T-helper 2 cell treated with Interferon-gamma antibody and Interleukin-4, amounts not matched to agents 5 μg/mL and 100 μg/mL, for 36 hours (primary cell): ENCODE data around the gene XRCC2.
"Not testable (repeated sequence)": the region's sequence is repeated elsewhere in the genome, so short reads cannot be mapped to it uniquely, and the experiment has no call there.

ENCODE experiments used
- DNase-seq: peaks from one replicate; pipeline ENCODE4 v3.0.0; 2021; ENCODE audit warnings: low spot score
- H3K27ac Mint-ChIP-seq: one replicate; pipeline ENCODE4 v1.8.0; 2021; ENCODE audit warnings: mild to moderate bottlenecking, mixed read lengths
- H3K27me3 Mint-ChIP-seq: one replicate; pipeline ENCODE4 v1.8.0; 2021; ENCODE audit warnings: low read depth, mixed read lengths
- H3K36me3 Mint-ChIP-seq: one replicate; pipeline ENCODE4 v1.8.0; 2021; ENCODE audit warnings: low read depth, mixed read lengths
- H3K4me1 Mint-ChIP-seq: one replicate; pipeline ENCODE4 v1.8.0; 2021; ENCODE audit warnings: low read depth, mixed read lengths
- H3K4me3 Mint-ChIP-seq: one replicate; pipeline ENCODE4 v1.8.0; 2022; ENCODE audit warnings: mild to moderate bottlenecking, moderate library complexity, mixed read lengths
- H3K9me3 Mint-ChIP-seq: one replicate; pipeline ENCODE4 v1.8.0; 2021; ENCODE audit warnings: mixed read lengths

Gene XRCC2

GRCh38 chr7:152647009-152647408 lies 28.9 kb downstream of the XRCC2 start:
- H3K4me1 Mint-ChIP-seq = no peaks in the 10 kb centered on the region
- no peaks in the 10 kb centered on the region for H3K27me3 Mint-ChIP-seq
- H3K27ac Mint-ChIP-seq = no peak overlapping the region
- H3K4me3 Mint-ChIP-seq = no peak overlapping the region
- H3K9me3 Mint-ChIP-seq = peaks cover 9% of the 10 kb centered on the region
- peaks cover 47% of the 10 kb centered on the region for H3K36me3 Mint-ChIP-seq
- no peak for DNase-seq

GRCh38 chr7:152646579-152646978 lies 29.4 kb downstream of the XRCC2 start:
- not testable (repeated sequence) for H3K27ac Mint-ChIP-seq, H3K9me3 Mint-ChIP-seq, DNase-seq, H3K4me1 Mint-ChIP-seq, H3K27me3 Mint-ChIP-seq, H3K4me3 Mint-ChIP-seq
- H3K36me3 Mint-ChIP-seq = peaks cover 44% of the 10 kb centered on the region

- Mint-ChIP-seq H3K4me3 (no peak overlapping the region), H3K4me1 (no peaks in the 10 kb centered on the region)
- no peak for DNase-seq
Measured at GRCh38 chr7:152643979-152644559, 31.9 kb downstream of the XRCC2 start.

GRCh38 chr7:152641384-152641783 lies 34.6 kb downstream of the XRCC2 start:
- H3K4me3 Mint-ChIP-seq = no peak overlapping the region
- DNase-seq = no peak
- no peak overlapping the region for H3K27ac Mint-ChIP-seq
- H3K4me1 Mint-ChIP-seq = no peaks in the 10 kb centered on the region
- H3K27me3 Mint-ChIP-seq = no peaks in the 10 kb centered on the region
- no peaks in the 10 kb centered on the region for H3K9me3 Mint-ChIP-seq
- H3K36me3 Mint-ChIP-seq = peaks cover 10% of the 10 kb centered on the region

More at GRCh38 chr7:152643979-152644559, 31.9 kb downstream of the XRCC2 start:
- Mint-ChIP-seq H3K27me3 (no peaks in the 10 kb centered on the region), H3K36me3 (peaks cover 30% of the 10 kb centered on the region), H3K9me3 (peaks cover 9% of the 10 kb centered on the region), H3K27ac (no peak overlapping the region)

- H3K36me3 Mint-ChIP-seq = peaks cover 10% of the 10 kb centered on the region
- H3K4me1 Mint-ChIP-seq = no peaks in the 10 kb centered on the region
- no peaks in the 10 kb centered on the region for H3K27me3 Mint-ChIP-seq
- H3K9me3 Mint-ChIP-seq = no peaks in the 10 kb centered on the region
- DNase-seq = no peak
- H3K4me3 Mint-ChIP-seq = no peak overlapping the region
- no peak overlapping the region for H3K27ac Mint-ChIP-seq
Measured at GRCh38 chr7:152640829-152641228, 35.1 kb downstream of the XRCC2 start.

- Mint-ChIP-seq H3K4me3 (no peak overlapping the region), H3K4me1 (no peaks in the 10 kb centered on the region), H3K9me3 (no peaks in the 10 kb centered on the region), H3K27me3 (no peaks in the 10 kb centered on the region), H3K27ac (no peak overlapping the region), H3K36me3 (no peaks in the 10 kb centered on the region)
- DNase-seq = no peak
Measured at GRCh38 chr7:152637920-152638580, 37.9 kb downstream of the XRCC2 start.

GRCh38 chr7:152637161-152637560 lies 38.8 kb downstream of the XRCC2 start:
- DNase-seq = no peak
- no peaks in the 10 kb centered on the region for H3K9me3 Mint-ChIP-seq
- no peaks in the 10 kb centered on the region for H3K36me3 Mint-ChIP-seq
- H3K27me3 Mint-ChIP-seq = no peaks in the 10 kb centered on the region
- no peak overlapping the region for H3K27ac Mint-ChIP-seq
- no peak overlapping the region for H3K4me3 Mint-ChIP-seq
- no peaks in the 10 kb centered on the region for H3K4me1 Mint-ChIP-seq

GRCh38 chr7:152636441-152636840 lies 39.5 kb downstream of the XRCC2 start:
- Mint-ChIP-seq H3K4me1 (no peaks in the 10 kb centered on the region), H3K4me3 (no peak overlapping the region), H3K27me3 (no peaks in the 10 kb centered on the region), H3K9me3 (no peaks in the 10 kb centered on the region), H3K36me3 (no peaks in the 10 kb centered on the region), H3K27ac (no peak overlapping the region)
- DNase-seq = no peak

GRCh38 chr7:152633504-152633903 lies 42.4 kb downstream of the XRCC2 start:
- Mint-ChIP-seq H3K27me3 (no peaks in the 10 kb centered on the region), H3K4me3 (no peak overlapping the region), H3K36me3 (no peaks in the 10 kb centered on the region), H3K9me3 (no peaks in the 10 kb centered on the region), H3K27ac (no peak overlapping the region), H3K4me1 (no peaks in the 10 kb centered on the region)
- no peak for DNase-seq

- no peak overlapping the region for H3K4me3 Mint-ChIP-seq
- H3K9me3 Mint-ChIP-seq = no peaks in the 10 kb centered on the region
- H3K4me1 Mint-ChIP-seq = no peaks in the 10 kb centered on the region
- DNase-seq = no peak
- no peaks in the 10 kb centered on the region for H3K27me3 Mint-ChIP-seq
- H3K36me3 Mint-ChIP-seq = no peaks in the 10 kb centered on the region
- no peak overlapping the region for H3K27ac Mint-ChIP-seq
Measured at GRCh38 chr7:152633072-152633471, 42.9 kb downstream of the XRCC2 start.

GRCh38 chr7:152628772-152629171 lies 47.2 kb downstream of the XRCC2 start:
- H3K9me3 Mint-ChIP-seq, H3K27ac Mint-ChIP-seq, H3K4me3 Mint-ChIP-seq, DNase-seq, H3K4me1 Mint-ChIP-seq, H3K27me3 Mint-ChIP-seq, H3K36me3 Mint-ChIP-seq: not testable (repeated sequence)

GRCh38 chr7:152624228-152624627 lies 51.7 kb downstream of the XRCC2 start:
- Mint-ChIP-seq H3K27me3 (no peaks in the 10 kb centered on the region), H3K4me3 (no peak overlapping the region), H3K4me1 (no peaks in the 10 kb centered on the region), H3K36me3 (no peaks in the 10 kb centered on the region), H3K9me3 (no peaks in the 10 kb centered on the region), H3K27ac (no peak overlapping the region)
- DNase-seq = no peak

- H3K4me1 Mint-ChIP-seq = no peaks in the 10 kb centered on the region
- H3K4me3 Mint-ChIP-seq = no peak overlapping the region
- DNase-seq = no peak
- no peaks in the 10 kb centered on the region for H3K27me3 Mint-ChIP-seq
- no peaks in the 10 kb centered on the region for H3K9me3 Mint-ChIP-seq
- H3K27ac Mint-ChIP-seq = no peak overlapping the region
- no peaks in the 10 kb centered on the region for H3K36me3 Mint-ChIP-seq
Measured at GRCh38 chr7:152621426-152621825, 54.5 kb downstream of the XRCC2 start.

GRCh38 chr7:152619027-152619739 lies 56.8 kb downstream of the XRCC2 start:
- Mint-ChIP-seq H3K27me3 (no peaks in the 10 kb centered on the region), H3K4me3 (no peak overlapping the region), H3K9me3 (no peaks in the 10 kb centered on the region), H3K27ac (no peak overlapping the region), H3K4me1 (no peaks in the 10 kb centered on the region), H3K36me3 (no peaks in the 10 kb centered on the region)
- no peak for DNase-seq
